DOHH2 (cell line): Measurements from ENCODE around the gene STX16.
A peak's percentile ranks its signal among the peaks of the same experiment; 100 is the strongest.

Experiments
- H3F3A ChIP-seq: fragments of 200-600 bp; sonication (generic), shearing (Covaris generic); 2 replicates; pipeline ENCODE4 v1.6.0; 2016; ENCODE audit warnings: antibody characterized with exemption, mild to moderate bottlenecking; ENCODE audit not compliant: control insufficient read depth, insufficient read depth
- H3K27ac ChIP-seq: fragments of 200-600 bp; sonication (generic); 2 replicates; pipeline ENCODE4 v1.5.1; 2014; ENCODE audit warnings: low read depth, mild to moderate bottlenecking, low read length, moderate library complexity
- H3K27me3 ChIP-seq: fragments of 200-600 bp; sonication (generic); 2 replicates; pipeline ENCODE4 v1.6.1; 2014; ENCODE audit warnings: mild to moderate bottlenecking, low read length, mixed read lengths; ENCODE audit not compliant: control insufficient read depth
- H3K36me3 ChIP-seq: fragments of 200-600 bp; sonication (generic); 2 replicates; pipeline ENCODE4 v1.6.1; 2014; ENCODE audit warnings: mild to moderate bottlenecking, low read length, moderate library complexity, mixed read lengths; ENCODE audit not compliant: control insufficient read depth
- H3K4me1 ChIP-seq: fragments of 200-600 bp; sonication (generic); 2 replicates; pipeline ENCODE4 v1.6.1; 2014; ENCODE audit warnings: mild to moderate bottlenecking, low read length, mixed read lengths; ENCODE audit not compliant: control insufficient read depth
- H3K4me2 ChIP-seq: fragments of 200-600 bp; sonication (generic); 2 replicates; pipeline ENCODE4 v1.6.0; 2014; ENCODE audit warnings: mild to moderate bottlenecking, low read length, moderate library complexity
- H3K4me3 ChIP-seq: fragments of 200-600 bp; sonication (generic); 2 replicates; pipeline ENCODE4 v1.5.1; 2014; ENCODE audit warnings: mild to moderate bottlenecking, low read length, mixed read lengths
- H3K79me2 ChIP-seq: fragments of 200-600 bp; sonication (generic); 2 replicates; pipeline ENCODE4 v1.6.1; 2014; ENCODE audit warnings: mild to moderate bottlenecking, low read length, mixed read lengths; ENCODE audit not compliant: control insufficient read depth
- H3K9me2 ChIP-seq: fragments of 200-600 bp; sonication (generic); replicated peaks from 2 replicates; pipeline ENCODE4 v1.6.1; 2014; ENCODE audit warnings: mild to moderate bottlenecking, low read length, mixed read lengths; ENCODE audit not compliant: control insufficient read depth
- H3K9me3 ChIP-seq: fragments of 200-600 bp; sonication (generic); 2 replicates; pipeline ENCODE4 v1.6.1; 2014; ENCODE audit warnings: antibody characterized with exemption, low read length, mixed read lengths; ENCODE audit not compliant: control insufficient read depth, insufficient read depth
- H4K20me1 ChIP-seq: fragments of 200-600 bp; sonication (generic); 2 replicates; pipeline ENCODE4 v1.6.0; 2014; ENCODE audit warnings: low read depth, mild to moderate bottlenecking, antibody characterized with exemption, low read length, moderate library complexity; ENCODE audit not compliant: control insufficient read depth, insufficient read depth
- EZH2phosphoT487 ChIP-seq: fragments of 200-600 bp; sonication (generic); IDR thresholded peaks from 2 replicates; pipeline ENCODE4 v1.6.1; 2017; ENCODE audit warnings: borderline replicate concordance, mild to moderate bottlenecking, antibody characterized with exemption, low read length, moderate library complexity, mixed read lengths
- TF ChIP-seq, protein P1 (sequence below): fragments of 200-600 bp; sonication (generic); IDR thresholded peaks from one replicate; pipeline ENCODE4 v1.5.1; 2014; ENCODE audit warnings: antibody characterized with exemption, mild to moderate bottlenecking, low read depth, low read length; ENCODE audit not compliant: poor library complexity, severe bottlenecking

Gene STX16

GRCh38 chr20:58619077-58619863 is 31.8 kb upstream of the STX16 start:
- H3K4me2 ChIP-seq: no peak overlapping the region
- H3K36me3 ChIP-seq: no peaks in the 10 kb centered on the region
- no peaks in the 10 kb centered on the region for H3F3A ChIP-seq
- no peaks in the 10 kb centered on the region for H3K9me3 ChIP-seq
- no peaks in the 10 kb centered on the region for H3K4me1 ChIP-seq
- H3K4me3 ChIP-seq: no peak overlapping the region
- H3K27me3 ChIP-seq: no peaks in the 10 kb centered on the region; the same call in 1 of the 2 replicates
- no peaks in the 10 kb centered on the region for H3K79me2 ChIP-seq
- H3K27ac ChIP-seq: no peak overlapping the region
- no peak for TF ChIP-seq EZH2phosphoT487
- TF ChIP-seq, protein P1, sequence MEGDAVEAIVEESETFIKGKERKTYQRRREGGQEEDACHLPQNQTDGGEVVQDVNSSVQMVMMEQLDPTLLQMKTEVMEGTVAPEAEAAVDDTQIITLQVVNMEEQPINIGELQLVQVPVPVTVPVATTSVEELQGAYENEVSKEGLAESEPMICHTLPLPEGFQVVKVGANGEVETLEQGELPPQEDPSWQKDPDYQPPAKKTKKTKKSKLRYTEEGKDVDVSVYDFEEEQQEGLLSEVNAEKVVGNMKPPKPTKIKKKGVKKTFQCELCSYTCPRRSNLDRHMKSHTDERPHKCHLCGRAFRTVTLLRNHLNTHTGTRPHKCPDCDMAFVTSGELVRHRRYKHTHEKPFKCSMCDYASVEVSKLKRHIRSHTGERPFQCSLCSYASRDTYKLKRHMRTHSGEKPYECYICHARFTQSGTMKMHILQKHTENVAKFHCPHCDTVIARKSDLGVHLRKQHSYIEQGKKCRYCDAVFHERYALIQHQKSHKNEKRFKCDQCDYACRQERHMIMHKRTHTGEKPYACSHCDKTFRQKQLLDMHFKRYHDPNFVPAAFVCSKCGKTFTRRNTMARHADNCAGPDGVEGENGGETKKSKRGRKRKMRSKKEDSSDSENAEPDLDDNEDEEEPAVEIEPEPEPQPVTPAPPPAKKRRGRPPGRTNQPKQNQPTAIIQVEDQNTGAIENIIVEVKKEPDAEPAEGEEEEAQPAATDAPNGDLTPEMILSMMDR: no peak
- no peaks in the 10 kb centered on the region for H3K9me2 ChIP-seq
- no peaks in the 10 kb centered on the region for H4K20me1 ChIP-seq

- H3K9me3 ChIP-seq: no peaks in the 10 kb centered on the region
- no peak overlapping the region for H3K4me2 ChIP-seq
- no peak overlapping the region for H3K27ac ChIP-seq
- H3K4me1 ChIP-seq: no peaks in the 10 kb centered on the region
- no peaks in the 10 kb centered on the region for H3K36me3 ChIP-seq
- TF ChIP-seq, protein P1: no peak
- TF ChIP-seq EZH2phosphoT487: no peak
- no peaks in the 10 kb centered on the region for H3K9me2 ChIP-seq
- H3F3A ChIP-seq: no peaks in the 10 kb centered on the region
- no peaks in the 10 kb centered on the region for H3K79me2 ChIP-seq
- H4K20me1 ChIP-seq: no peaks in the 10 kb centered on the region
- no peaks in the 10 kb centered on the region; the same call in 1 of the 2 replicates for H3K27me3 ChIP-seq
- no peak overlapping the region for H3K4me3 ChIP-seq
Observed at GRCh38 chr20:58619864-58620431, 31.1 kb upstream of the STX16 start.

GRCh38 chr20:58621906-58622548 is 29.1 kb upstream of the STX16 start:
- H3K9me2 ChIP-seq: no peaks in the 10 kb centered on the region
- TF ChIP-seq EZH2phosphoT487: no peak
- TF ChIP-seq, protein P1: peak; percentile 49
- no peak overlapping the region for H3K4me2 ChIP-seq
- no peaks in the 10 kb centered on the region for H3K36me3 ChIP-seq
- H3K4me1 ChIP-seq: no peaks in the 10 kb centered on the region
- no peaks in the 10 kb centered on the region; the same call in 1 of the 2 replicates for H3K27me3 ChIP-seq
- H3K79me2 ChIP-seq: no peaks in the 10 kb centered on the region
- H3F3A ChIP-seq: no peaks in the 10 kb centered on the region
- no peaks in the 10 kb centered on the region for H3K9me3 ChIP-seq
- H4K20me1 ChIP-seq: no peaks in the 10 kb centered on the region
- no peak overlapping the region for H3K4me3 ChIP-seq
- H3K27ac ChIP-seq: no peak overlapping the region
